Measurements from ENCODE around the gene APOL3.
"Not testable (repeated sequence)": the region's sequence is repeated elsewhere in the genome, so short reads cannot be mapped to it uniquely, and the experiment has no call there.

APOL3 gene

DNA sequence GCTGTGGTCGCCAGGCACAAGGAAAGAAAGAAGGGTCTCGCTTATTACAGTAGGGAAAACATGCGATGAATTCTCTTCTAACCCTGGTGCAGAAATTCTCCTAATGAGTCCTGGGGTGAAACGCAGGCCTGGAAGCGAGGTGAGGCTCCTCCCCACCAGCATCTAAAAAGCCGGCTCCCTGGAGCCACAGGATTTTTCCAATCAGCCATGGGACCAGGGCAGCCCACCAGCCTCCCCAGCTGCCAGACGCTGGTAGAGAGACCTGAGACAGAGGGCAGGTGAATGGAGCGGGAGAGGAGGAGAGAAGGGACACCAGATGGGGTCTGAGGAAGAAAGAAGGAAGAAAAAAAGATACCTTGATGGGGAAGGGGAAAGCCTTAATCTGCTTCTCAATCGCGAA is 28.6 kb downstream of the APOL3 start:
- no peak for DNase-seq

DNA sequence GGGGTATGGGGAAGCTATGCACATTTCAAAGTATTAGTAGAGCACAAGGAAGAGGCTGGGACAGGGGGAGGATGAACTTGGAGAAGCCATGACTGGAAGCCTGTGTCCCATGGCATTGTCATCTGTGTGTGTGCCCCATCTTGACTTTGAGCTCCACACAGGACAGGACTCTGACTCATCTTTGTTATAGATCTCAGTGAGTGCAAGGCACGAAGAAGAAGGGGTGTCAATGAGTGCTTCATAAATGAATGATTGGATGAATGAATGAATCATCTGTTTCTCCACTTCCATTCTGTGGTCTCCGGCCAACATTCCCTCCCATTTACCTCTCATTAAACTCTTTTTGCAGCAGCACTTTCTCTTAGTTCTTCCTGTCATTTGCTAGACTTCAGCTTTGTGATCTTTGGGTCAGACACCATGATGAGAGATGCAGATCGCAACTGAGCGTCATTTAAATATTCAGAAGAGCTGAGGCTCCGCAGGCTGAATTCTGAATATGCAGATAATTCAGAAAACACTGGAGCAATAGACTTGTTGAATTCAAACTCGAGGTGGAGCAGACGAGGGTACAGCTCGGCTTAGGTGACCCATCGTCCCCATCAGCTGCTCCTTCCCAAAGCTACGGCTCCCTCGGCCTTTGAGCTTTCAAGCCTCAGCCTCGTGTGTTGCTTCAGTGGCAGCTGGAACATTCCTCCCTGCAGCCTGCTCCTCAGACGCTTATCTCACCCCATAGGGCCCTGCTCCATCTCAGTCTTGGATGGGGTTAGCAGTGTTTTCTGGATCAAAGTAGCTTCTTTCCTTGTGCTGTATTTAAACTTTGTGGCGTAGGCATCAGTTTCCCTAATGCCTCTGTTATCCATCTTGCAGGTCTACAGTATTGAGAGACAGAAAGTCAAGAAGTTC is 30.8 kb downstream of the APOL3 start:
- DNase-seq: no peak

DNA sequence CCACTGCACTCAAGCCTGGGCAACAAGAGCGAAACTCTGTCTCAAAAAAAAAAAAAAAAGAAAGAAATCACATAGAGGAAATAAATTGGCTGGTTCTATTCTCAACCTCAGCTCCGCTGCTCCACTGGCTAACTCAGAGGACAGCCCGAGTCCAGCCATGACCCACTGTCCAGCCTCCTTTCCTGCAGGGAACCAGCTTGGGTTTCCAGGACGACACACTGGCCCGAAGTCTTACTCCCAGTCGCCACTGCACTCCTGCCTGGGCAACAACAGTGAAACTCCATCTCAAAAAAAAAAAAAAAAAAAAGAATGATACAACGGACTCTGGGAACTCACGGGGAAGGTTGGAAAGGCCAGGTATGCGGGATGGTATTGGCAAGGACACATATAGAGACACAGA is 31.5 kb downstream of the APOL3 start:
- no peak for DNase-seq

DNA sequence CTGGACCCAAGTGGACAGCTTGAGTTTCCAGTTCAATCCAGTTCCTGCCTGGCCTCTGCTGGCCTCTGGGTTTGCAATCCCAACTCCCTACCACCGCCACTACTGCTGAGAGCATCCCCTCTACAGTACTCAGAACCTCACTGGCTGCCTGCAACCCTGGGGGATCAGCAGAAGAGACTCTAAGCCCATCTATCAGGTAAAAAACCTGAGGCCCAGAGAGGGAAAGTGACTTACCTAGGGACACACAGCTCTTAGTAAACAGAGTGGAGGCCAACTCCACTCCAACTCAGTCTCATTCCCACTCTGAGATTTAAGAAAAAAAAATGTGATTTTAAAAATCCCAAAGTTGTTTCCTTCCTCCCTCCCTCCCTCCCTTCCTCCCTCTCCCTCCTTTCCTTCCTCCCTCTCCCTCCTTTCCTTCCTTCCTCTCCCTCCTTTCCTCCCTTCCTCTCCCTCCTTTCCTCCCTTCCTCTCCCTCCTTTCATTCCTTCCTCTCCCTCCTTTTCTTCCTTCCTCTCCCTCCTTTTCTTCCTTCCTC is 34.5 kb downstream of the APOL3 start:
- no peak for DNase-seq

DNA sequence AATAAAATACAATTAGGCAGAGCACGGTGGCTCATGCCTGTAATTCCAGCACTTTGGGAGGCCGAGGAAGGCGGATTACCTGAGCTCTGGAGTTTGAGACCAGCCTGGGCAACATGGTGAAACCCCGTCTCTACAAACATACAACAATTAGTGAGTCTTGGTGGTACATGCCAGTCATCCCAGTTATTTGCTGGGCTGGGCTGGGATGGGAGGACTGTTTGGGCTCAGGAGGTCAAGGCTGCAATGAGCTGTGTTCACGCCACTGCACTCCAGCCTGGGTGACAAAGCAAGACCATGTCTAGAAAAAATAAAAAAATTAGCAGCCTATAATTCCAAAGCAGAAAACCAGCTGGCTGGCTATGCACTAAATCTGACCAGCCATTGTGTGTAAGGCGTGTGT is 35.1 kb downstream of the APOL3 start:
- DNase-seq: no peak

DNA sequence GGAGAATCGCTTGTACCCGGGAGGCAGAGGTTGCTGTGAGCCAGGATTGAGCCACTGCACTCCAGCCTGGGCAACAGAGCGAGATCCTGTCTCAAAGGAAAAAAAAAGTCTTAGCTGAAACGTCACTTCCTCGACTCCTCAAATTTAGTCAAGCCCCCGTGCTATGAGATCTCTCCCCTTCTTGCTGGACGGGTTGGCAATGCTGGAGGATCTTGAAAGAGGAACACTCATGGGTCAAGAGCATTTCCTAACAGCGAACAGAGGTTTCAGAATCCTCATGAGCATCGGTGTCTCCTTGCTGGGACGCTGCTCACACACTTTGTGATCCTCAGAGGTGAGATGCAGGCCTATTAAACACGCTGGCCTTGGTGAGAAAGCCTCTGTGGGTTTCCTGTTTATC is 35.9 kb downstream of the APOL3 start:
- DNase-seq: no peak

DNA sequence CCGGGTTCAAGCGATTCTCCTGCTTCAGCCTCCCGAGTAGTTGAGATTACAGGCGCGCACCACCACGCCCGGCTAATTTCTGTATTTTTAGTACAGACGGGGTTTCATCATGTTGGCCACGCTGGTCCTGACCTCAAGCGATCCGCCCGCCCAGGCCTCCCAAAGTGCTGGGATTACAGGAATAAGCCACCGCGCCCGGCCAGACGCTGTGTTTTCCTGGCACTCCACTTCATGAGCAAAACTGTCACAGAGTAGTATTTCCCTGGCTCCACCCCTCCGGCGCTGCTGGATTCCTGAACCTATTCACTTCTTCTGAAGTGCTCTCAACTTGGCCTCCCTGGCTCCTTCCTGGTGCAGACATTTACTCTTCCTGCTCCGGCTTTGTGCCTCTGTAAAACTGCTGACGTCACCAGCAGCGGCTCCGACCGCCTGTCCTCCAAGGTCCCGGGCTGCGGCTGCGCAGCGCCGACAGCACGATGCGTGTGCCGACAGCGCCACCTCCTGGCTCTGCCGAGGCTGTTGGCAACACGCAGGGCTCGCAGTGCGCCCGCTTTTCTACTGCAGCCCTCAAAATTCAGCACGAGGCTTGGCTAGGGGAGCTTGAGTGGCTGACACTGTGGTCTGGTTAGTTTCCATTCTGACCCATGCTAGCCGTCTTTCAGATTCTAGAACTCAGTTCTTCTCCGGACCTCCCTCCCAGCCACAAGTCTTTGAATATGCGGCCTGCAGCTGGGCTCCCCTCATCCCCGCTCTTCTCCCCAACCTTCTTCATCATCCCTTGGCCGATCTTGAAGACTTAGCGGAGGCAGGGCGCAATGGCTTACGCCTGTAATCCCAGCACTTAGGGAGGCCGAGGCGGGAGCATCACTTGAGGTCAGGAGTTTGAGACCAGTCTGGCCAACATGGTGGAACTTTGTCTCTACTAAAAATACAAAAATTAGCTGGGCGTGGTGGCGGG is 36.6 kb downstream of the APOL3 start:
- DNase-seq: peak; percentile 76 to 96

DNA sequence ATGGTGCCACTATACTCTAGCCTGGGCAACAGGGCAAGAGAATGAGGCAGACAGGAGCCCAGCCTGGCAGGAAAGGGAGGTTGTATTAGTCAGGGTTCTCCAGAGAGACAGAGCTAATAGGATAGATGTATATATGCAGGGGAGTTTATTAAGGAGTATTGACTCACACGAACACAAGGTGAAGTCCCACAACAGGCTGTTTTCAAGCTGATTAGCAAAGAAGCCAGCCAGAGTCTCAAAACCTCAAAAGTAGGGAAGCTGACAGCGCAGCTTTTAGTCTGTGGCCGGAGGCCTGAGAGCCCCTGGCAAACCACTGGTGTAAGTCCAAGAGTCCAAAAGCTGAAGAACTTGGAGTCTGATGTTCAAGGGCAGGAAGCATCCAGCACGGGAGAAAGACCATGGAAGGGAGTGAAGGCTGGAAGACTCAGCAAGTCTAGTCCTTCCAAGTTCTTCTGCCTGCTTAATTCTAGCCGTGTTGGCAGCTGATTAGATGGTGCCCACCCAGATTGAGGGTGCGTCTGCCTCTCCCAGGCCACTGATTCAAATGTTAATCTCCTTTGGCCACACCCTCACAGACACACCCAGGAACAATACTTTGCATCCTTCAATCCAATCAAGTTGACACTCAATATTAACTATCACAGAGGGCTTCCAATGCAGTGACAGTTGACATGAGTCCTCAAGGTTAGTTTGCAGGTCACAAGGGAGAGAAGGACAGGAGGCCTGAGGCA is 39.8 kb downstream of the APOL3 start:
- DNase-seq: not testable (repeated sequence)

DNA sequence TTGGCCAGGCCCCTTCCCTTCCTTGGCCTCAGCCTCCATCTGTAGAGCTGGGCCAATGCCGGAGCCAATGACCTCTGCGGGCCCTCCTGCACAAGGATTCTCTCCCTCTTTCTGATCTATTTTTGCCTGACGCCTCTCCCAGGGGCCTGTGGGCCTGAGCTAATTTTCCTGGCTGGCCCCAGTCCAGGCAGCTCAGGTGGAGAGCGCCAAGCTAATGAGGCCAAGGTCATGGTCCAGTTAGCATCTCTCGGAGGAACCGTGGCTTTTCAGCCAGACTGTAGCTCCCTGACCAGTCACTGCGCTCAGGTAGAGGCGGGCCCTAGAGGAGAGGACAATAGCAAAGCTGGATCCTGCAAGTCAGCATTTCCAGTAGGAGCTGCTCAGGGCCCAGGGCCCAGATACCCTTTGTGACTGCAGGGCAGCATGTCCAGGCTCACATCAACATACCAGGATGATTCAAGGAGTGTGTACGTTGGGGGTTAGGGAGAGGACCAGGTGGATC is 43.5 kb downstream of the APOL3 start:
- DNase-seq: no peak

DNA sequence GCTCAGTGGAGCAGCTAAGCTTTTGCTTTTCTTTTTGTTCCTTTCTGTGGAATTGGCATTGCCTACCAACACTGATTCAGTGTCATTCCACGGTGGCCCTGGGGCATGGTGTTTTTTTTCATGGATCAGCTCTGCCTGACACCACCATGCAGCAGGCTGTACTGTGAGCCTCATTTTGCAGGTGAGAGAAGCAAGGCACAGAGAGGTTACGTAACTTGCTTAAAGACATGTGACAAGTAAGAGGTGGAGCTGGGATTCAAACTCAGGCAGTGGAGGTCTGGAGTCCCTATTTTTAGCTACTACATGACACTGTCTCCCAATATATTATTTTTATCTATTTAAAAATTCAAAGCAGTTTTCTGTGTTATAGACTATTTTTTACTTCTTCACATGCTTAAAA is 44.4 kb downstream of the APOL3 start:
- no peak for DNase-seq

DNA sequence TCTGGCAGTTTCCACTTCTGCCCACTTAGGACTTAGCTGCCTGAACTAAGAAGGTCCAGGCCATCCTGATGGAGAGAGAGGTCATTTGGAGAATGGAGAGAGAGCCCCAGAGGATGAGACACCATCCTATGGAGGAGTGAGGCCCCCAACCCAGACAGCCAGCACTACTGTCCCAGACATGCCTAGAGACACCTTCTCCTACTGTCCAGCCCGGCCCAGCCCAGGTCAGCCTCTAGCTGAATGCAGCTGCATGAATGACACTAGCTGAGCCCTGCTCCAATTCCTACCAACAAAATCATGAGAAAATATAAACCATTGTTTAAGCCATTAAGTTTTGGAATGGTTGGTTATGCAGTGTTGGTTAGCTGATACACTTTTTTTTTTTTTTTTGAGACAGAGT is 47.4 kb downstream of the APOL3 start:
- no peak for DNase-seq

DNA sequence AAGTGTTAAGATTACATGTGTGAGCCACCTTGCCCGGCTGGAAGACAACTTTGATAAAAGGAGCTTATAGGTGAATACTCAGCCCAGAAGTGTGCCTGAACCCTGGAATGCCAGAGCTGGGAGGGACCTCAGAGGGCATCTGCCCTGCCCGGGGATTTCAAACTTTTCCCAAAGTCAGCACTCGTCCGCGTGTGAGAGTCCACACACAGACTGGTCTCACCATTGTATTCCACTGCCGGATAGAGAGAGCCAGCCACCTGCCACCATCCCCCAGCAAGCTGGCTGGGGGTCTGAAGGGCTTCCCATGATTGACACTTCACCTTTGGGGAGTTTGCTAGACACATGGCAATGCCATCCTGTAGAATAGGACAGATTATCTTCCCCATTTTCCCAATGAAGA is 49.2 kb downstream of the APOL3 start:
- no peak for DNase-seq

DNA sequence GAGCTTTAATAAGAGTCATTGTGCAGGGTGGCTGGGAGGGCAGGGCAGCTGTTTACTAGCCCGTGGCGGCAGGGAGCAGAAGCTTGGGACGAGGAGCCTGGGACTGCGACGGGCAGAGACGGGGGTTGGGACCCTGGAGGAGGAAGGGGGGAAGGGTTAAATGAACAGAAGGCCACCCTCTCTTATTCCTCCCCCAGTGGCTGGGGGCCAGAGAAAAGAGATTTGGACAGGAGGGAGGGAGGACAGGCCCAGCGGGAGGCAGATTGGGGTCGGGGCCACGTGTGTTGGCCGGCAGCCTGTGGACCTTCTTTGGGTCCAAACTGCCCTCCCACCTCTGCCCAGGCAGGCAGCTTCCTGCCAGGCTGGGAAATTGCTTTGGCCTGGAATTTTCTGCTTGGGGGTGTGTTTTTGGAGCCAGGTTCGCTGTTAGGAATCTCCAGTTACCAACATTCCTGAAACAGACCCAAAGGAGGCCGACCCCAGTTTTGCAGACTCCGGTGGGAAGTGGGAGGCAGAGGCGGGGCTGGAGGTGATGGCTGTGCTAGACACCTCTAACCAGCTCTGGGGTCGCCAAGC is 50.2 kb downstream of the APOL3 start:
- no peak for DNase-seq

DNA sequence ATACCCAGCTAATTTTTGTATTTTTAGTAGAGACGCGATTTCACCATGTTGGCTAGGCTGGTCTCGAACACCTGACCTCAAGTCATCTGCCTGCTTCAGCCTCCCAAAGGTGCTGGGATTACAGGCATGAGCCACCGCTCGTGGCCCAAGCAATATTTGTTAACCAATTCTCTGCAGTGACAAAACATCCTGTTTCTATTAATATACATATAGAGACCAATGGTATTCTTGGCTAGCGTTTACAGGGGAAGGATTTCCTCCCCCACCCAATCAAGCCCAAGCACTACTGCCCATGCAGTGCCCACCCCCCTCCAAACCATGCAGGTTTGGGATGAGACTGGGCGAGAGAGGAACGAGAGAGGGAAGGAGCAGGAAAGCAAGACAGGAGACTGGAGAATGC is 53.1 kb downstream of the APOL3 start:
- DNase-seq: no peak

DNA sequence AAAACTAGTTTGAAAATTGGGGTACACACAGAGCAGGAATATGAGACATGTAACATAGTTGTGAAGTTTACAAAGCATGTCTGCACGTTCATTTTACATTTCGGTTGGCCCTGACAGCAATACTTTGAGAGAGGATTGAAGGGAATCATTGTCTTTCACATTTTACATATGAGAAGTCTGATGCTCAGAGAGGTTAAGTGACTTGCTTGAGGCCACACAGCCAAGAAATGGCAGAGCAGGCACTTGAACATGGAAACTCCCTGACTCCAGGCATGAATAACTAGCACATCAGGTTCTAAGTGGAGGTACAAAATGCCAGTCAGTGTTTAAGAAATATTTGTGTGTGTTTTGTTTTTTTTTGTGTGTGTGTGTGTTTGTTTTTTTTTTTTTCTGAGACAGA is 53.6 kb downstream of the APOL3 start:
- DNase-seq: no peak

DNA sequence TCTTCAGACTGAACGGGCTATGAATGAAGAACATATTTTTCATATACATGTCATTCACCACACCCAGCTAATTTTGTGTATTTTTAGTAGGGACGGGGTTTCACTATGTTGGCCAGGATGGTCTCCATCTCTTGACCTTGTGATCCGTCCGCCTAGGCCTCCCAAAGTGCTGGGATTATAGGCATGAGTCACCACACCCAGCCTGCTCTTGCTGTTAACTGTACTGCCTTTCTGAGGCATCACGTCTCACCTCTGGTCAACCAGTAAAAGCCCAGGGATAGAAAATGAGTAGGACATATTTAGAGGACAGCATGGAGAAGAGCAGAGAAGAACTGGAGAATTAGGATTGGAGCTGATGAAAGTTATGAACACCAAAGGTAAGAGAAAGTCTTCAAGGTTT is 55.6 kb downstream of the APOL3 start:
- DNase-seq: no peak

DNA sequence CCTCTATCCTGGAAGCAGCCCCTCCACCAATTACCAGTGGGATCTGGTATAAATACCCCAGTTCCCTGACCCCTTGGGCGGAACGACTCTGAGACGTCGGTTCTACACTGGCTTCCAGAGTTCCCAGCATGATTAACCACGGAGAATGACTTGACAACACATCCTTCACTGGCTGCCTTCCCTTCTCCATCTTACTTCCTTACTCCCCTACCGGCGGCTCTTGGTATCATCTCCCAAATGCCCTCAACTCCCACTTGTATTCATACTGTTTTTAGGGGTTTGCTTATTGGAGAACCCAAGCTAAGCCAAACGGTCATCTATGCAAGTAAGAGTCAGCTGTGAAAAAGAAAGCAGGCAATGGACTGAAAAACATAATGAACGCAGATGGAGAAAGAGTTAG is 56.1 kb downstream of the APOL3 start:
- no peak for DNase-seq

DNA sequence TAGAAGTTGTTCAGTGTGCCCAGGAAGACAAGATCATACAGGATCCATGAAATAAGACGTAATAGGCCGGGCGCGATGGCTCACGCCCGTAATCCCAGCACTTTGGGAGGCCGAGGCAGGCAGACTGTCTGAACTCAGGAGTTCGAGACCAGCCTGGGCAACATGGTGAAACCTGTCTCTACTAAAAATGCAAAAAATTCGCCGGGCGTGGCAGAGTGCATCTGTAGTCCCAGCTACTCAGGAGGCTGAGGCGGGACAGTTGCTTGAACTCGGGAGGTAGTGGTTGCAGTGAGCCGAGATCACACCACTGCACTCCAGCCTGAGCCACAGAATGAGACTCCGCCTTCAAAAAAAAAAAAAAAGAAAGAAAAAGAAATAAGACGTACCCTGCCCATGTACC is 56.7 kb downstream of the APOL3 start:
- DNase-seq: no peak

DNA sequence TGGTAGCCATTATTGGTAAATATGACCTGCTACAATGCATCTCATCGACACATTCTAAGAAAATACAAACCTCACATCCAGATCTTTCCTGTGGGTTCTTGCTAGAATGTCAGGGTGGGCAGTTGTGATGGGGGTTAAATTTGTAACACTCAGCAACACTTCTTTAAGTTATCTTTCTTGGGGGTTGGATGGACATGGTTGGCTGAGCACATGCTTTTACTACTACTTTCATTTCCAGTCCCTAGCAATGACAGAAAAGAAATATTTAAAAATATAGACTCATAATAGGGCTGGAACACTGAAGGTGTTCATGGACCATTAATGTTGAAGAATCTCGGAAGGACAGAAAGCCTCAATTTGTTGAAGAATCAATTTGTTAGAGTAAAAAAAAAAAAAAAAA is 57.6 kb downstream of the APOL3 start:
- DNase-seq: no peak

DNA sequence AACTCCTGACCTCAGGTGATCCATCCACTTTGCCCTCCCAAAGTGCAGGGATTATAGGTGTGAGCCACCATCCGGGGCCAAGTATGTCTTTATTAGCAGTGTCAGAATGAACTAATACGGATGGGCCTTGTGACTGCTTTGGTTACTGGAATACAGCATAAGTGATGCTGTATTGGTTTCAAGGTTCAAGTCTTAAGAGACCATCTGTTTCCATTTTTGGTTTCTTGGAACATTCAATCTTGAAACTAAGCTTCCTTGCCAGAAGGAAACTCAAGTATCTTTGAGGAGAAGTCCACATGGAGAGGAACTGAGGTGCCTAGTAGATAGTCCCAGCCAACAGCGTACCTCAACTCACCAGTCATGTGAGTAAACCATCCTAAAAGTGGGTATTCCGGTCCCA is 58.8 kb downstream of the APOL3 start:
- DNase-seq: no peak

DNA sequence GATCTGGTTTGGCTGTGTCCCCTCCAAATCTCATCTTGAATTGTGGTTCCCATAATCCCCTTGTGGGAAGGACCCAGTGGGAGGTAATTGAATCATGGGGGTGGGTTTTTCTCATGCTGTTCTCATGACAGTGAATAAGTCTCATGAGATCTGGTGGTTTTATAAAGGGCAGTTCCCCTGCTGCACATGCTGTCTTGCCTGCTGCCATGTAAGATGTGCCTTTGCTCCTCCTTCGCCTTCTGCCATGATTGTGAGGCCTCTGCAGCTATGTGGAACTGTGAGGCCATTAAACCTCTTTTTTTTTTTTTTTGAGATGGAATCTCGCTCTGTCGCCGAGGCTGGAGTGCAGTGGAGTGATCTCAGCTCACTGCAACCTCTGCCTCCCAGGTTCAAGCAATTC is 59.6 kb downstream of the APOL3 start:
- DNase-seq: not testable (repeated sequence)

DNA sequence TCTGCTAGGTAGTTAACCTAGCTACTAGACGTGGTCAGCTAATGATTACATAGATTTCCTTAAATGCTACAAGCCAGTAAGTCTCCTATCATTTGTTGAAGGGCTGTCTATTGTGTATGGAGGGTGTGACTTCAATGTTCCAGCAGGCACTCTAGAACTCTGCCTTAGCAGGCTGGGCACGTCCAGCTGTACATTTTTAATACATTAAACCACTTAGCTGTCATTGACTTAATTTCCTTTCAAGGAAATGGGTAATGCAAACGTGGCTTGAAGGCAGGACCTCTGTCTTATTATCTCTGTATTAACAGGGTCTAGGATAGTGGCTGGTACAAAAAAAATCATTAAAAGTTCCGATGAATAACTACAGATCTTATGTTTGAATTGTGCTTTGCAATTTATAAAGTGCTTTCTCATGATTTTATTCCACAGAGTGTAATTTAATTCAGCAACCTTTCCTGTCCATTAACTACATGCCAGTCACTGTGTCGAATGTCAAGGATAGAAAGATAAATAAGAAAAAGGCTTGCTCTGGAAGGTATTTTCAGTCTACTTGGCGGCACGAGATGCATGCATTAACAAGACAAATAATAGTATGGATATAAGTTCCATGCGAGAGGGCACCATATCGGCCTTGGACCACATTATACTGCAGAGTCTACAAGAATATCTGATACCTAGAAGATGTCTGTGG is 60.3 kb downstream of the APOL3 start:
- DNase-seq: no peak

Data from NCI-H446 (cell line).